SK-N-SH treated with all-trans-retinoic acid at 6 μM for 48 hours (cell line): Measurements from ENCODE around the gene PDE8A.

Source experiments
- ATAC-seq: fragments of 200-7000 bp; cut with Tn5 transposase; 3 replicates; pipeline ENCODE4 v1.9.1; 2020; ENCODE audit warnings: mild to moderate bottlenecking, moderate library complexity
- ARNTL ChIP-seq: fragments of 450-650 bp; formaldehyde crosslinking; IDR thresholded peaks from 2 replicates; pipeline ENCODE4 v1.5.0; 2020; ENCODE audit warnings: low read depth, mild to moderate bottlenecking, moderate library complexity, borderline replicate concordance
- BACH2 ChIP-seq: fragments of 250-450 bp; sonication (Bioruptor Pico); IDR thresholded peaks from 2 replicates; pipeline ENCODE4 v1.9.0; 2021; ENCODE audit warnings: mild to moderate bottlenecking, borderline replicate concordance
- CREB5 ChIP-seq: fragments of 250-450 bp; sonication (Bioruptor Pico); IDR thresholded peaks from 2 replicates; pipeline ENCODE4 v1.5.1; 2020; ENCODE audit warnings: low read depth, mild to moderate bottlenecking, moderate library complexity
- CSDC2 ChIP-seq: fragments of 250-450 bp; sonication (Bioruptor Pico); IDR thresholded peaks from 2 replicates; pipeline ENCODE4 v1.5.0; 2020; ENCODE audit warnings: mild to moderate bottlenecking, moderate library complexity
- CSRNP3 ChIP-seq: fragments of 250-450 bp; sonication (Bioruptor Pico); IDR thresholded peaks from 2 replicates; pipeline ENCODE4 v1.5.1; 2021; ENCODE audit warnings: mild to moderate bottlenecking, moderate library complexity
- GLIS3 ChIP-seq: fragments of 250-450 bp; sonication (Bioruptor Pico); IDR thresholded peaks from 2 replicates; pipeline ENCODE4 v1.5.0; 2020; ENCODE audit warnings: mild to moderate bottlenecking, moderate library complexity
- OSR1 ChIP-seq: fragments of 250-450 bp; sonication (Bioruptor Pico); IDR thresholded peaks from 2 replicates; pipeline ENCODE4 v1.8.0; 2022; ENCODE audit warnings: moderate library complexity, mild to moderate bottlenecking, inconsistent platforms
- PATZ1 ChIP-seq: fragments of 250-450 bp; sonication (Bioruptor Pico); IDR thresholded peaks from 2 replicates; pipeline ENCODE4 v1.8.0; 2020; ENCODE audit warnings: mild to moderate bottlenecking, moderate library complexity, borderline replicate concordance
- POU6F1 ChIP-seq: fragments of 250-450 bp; sonication (Bioruptor Pico); IDR thresholded peaks from 2 replicates; pipeline ENCODE4 v1.8.0; 2021; ENCODE audit warnings: low read depth, mild to moderate bottlenecking, moderate library complexity, borderline replicate concordance
- RARB ChIP-seq: fragments of 250-450 bp; sonication (Bioruptor Pico); IDR thresholded peaks from 2 replicates; pipeline ENCODE4 v1.8.0; 2021; ENCODE audit warnings: mild to moderate bottlenecking, moderate library complexity
- TCF4 ChIP-seq: fragments of 250-450 bp; sonication (Bioruptor Pico); IDR thresholded peaks from 2 replicates; pipeline ENCODE4 v1.8.0; 2021; ENCODE audit warnings: mild to moderate bottlenecking, moderate library complexity, borderline replicate concordance
- TOX ChIP-seq: fragments of 250-450 bp; sonication (Bioruptor Pico); IDR thresholded peaks from 2 replicates; pipeline ENCODE4 v1.8.0; 2021; ENCODE audit warnings: mild to moderate bottlenecking, moderate library complexity, borderline replicate concordance
- TSHZ2 ChIP-seq: fragments of 250-450 bp; sonication (Bioruptor Pico); IDR thresholded peaks from 2 replicates; pipeline ENCODE4 v1.5.0; 2020; ENCODE audit warnings: mild to moderate bottlenecking, moderate library complexity
- ZFP3 ChIP-seq: fragments of 250-450 bp; sonication (Bioruptor Pico); IDR thresholded peaks from 2 replicates; pipeline ENCODE4 v1.5.0; 2020; ENCODE audit warnings: mild to moderate bottlenecking, moderate library complexity
- ZFP30 ChIP-seq: fragments of 450-650 bp; formaldehyde crosslinking; IDR thresholded peaks from 2 replicates; pipeline ENCODE4 v1.5.0; 2022; ENCODE audit warnings: mild to moderate bottlenecking, moderate library complexity
- ZNF565 ChIP-seq: fragments of 450-650 bp; formaldehyde crosslinking; conservative IDR thresholded peaks from 2 replicates; pipeline ENCODE4 v1.5.0; 2020; ENCODE audit warnings: low read depth, mild to moderate bottlenecking, moderate library complexity
- ZNF70 ChIP-seq: fragments of 450-650 bp; formaldehyde crosslinking; IDR thresholded peaks from 2 replicates; pipeline ENCODE4 v1.5.0; 2020; ENCODE audit warnings: mild to moderate bottlenecking, moderate library complexity

Gene PDE8A

GRCh38 chr15:85125056-85125661 is 143.5 kb downstream of the PDE8A start (continued):
- TF ChIP-seq TCF4 (CRISPR knock-in tag), result no peak
- no peak for TF ChIP-seq CREB5 (CRISPR knock-in tag)
- TF ChIP-seq ZFP30 (CRISPR knock-in tag), result no peak

GRCh38 chr15:85128621-85129020 is 147.0 kb downstream of the PDE8A start:
- ATAC-seq, result no peak
- TF ChIP-seq BACH2 (CRISPR knock-in tag), result no peak
- no peak for TF ChIP-seq ZNF70 (CRISPR knock-in tag)
- no peak for TF ChIP-seq CREB5 (CRISPR knock-in tag)
- no peak for TF ChIP-seq POU6F1 (CRISPR knock-in tag)
- no peak for TF ChIP-seq TSHZ2
- no peak for TF ChIP-seq ARNTL (CRISPR knock-in tag)
- TF ChIP-seq OSR1 (CRISPR knock-in tag), result no peak
- TF ChIP-seq CSDC2 (CRISPR knock-in tag), result no peak
- no peak for TF ChIP-seq CSRNP3 (CRISPR knock-in tag)
- no peak for TF ChIP-seq PATZ1 (CRISPR knock-in tag)
- TF ChIP-seq, all 23 proteins: peak for 0

- ATAC-seq, result no peak
- TF ChIP-seq TOX, result no peak
- no peak for TF ChIP-seq POU6F1 (CRISPR knock-in tag)
- no peak for TF ChIP-seq PATZ1 (CRISPR knock-in tag)
- no peak for TF ChIP-seq ZFP3
- TF ChIP-seq ZFP30 (CRISPR knock-in tag), result no peak
- no peak for TF ChIP-seq RARB (CRISPR knock-in tag)
- no peak for TF ChIP-seq TSHZ2
- TF ChIP-seq CREB5 (CRISPR knock-in tag), result no peak
- no peak for TF ChIP-seq ZNF565
- TF ChIP-seq GLIS3 (CRISPR knock-in tag), result no peak
Observed at GRCh38 chr15:85129881-85130280, 148.2 kb downstream of the PDE8A start.
